Measurements from ENCODE around the gene CT55. TPM values are rescaled to one million over a fixed set of nuclear protein-coding genes. Genes with fewer than 3 reads are reported as not detected.
"Not testable (repeated sequence)": the region's sequence is repeated elsewhere in the genome, so short reads cannot be mapped to it uniquely, and the experiment has no call there.

CT55 gene
- total RNA-seq, 1 donor from 2014 or later = not detected

GRCh38 chrX:135168486-135168885 is 2.7 kb downstream of the CT55 start:
- Mint-ChIP-seq H3K36me3 (ENCODE audit: unreplicated experiment) (no peaks in the 10 kb centered on the region), H3K4me1 (ENCODE audit: unreplicated experiment) (no peaks in the 10 kb centered on the region), H3K27me3 (ENCODE audit: unreplicated experiment) (peaks cover 3% of the 10 kb centered on the region), H3K9me3 (ENCODE audit: unreplicated experiment) (peaks cover 19% of the 10 kb centered on the region), H3K4me3 (ENCODE audit: unreplicated experiment) (no peak overlapping the region), H3K27ac (ENCODE audit: unreplicated experiment) (no peak overlapping the region)
- TF ChIP-seq CTCF (IDR thresholded peaks at IDR 0.05) = no peak
- no peak for DNase-seq (ENCODE audit: extremely low spot score, unreplicated experiment)

GRCh38 chrX:135154688-135155087 is 16.5 kb downstream of the CT55 start:
- DNase-seq (ENCODE audit: extremely low spot score, unreplicated experiment); H3K36me3 Mint-ChIP-seq (ENCODE audit: unreplicated experiment): not testable (repeated sequence)

GRCh38 chrX:135126145-135126544 is 45.1 kb downstream of the CT55 start:
- H3K27ac Mint-ChIP-seq (ENCODE audit: unreplicated experiment); H3K27me3 Mint-ChIP-seq (ENCODE audit: unreplicated experiment); H3K36me3 Mint-ChIP-seq (ENCODE audit: unreplicated experiment); H3K4me3 Mint-ChIP-seq (ENCODE audit: unreplicated experiment); DNase-seq (ENCODE audit: extremely low spot score, unreplicated experiment); H3K9me3 Mint-ChIP-seq (ENCODE audit: unreplicated experiment); H3K4me1 Mint-ChIP-seq (ENCODE audit: unreplicated experiment): not testable (repeated sequence)

More at GRCh38 chrX:135154688-135155087, 16.5 kb downstream of the CT55 start:
- H3K4me1 Mint-ChIP-seq (ENCODE audit: unreplicated experiment); H3K9me3 Mint-ChIP-seq (ENCODE audit: unreplicated experiment); H3K27ac Mint-ChIP-seq (ENCODE audit: unreplicated experiment); H3K4me3 Mint-ChIP-seq (ENCODE audit: unreplicated experiment); H3K27me3 Mint-ChIP-seq (ENCODE audit: unreplicated experiment): not testable (repeated sequence)

- H3K27ac Mint-ChIP-seq (ENCODE audit: unreplicated experiment); H3K9me3 Mint-ChIP-seq (ENCODE audit: unreplicated experiment); H3K4me1 Mint-ChIP-seq (ENCODE audit: unreplicated experiment); H3K4me3 Mint-ChIP-seq (ENCODE audit: unreplicated experiment); H3K27me3 Mint-ChIP-seq (ENCODE audit: unreplicated experiment); H3K36me3 Mint-ChIP-seq (ENCODE audit: unreplicated experiment); DNase-seq (ENCODE audit: extremely low spot score, unreplicated experiment): not testable (repeated sequence)
Measured at GRCh38 chrX:135120056-135120576, 51.1 kb downstream of the CT55 start, which contains the start of gene ETDB. TSS of gene ETDB (minus strand) at chrX:135120526. CDS start at chrX:135119261, 1,265 bp downstream.

GRCh38 chrX:135116064-135116463 is 55.1 kb downstream of the CT55 start:
- not testable (repeated sequence) for H3K4me3 Mint-ChIP-seq (ENCODE audit: unreplicated experiment); H3K9me3 Mint-ChIP-seq (ENCODE audit: unreplicated experiment); DNase-seq (ENCODE audit: extremely low spot score, unreplicated experiment); H3K36me3 Mint-ChIP-seq (ENCODE audit: unreplicated experiment); H3K27me3 Mint-ChIP-seq (ENCODE audit: unreplicated experiment); H3K27ac Mint-ChIP-seq (ENCODE audit: unreplicated experiment); H3K4me1 Mint-ChIP-seq (ENCODE audit: unreplicated experiment)

- H3K27ac Mint-ChIP-seq (ENCODE audit: unreplicated experiment) = no peak overlapping the region
- DNase-seq (ENCODE audit: extremely low spot score, unreplicated experiment) = no peak
- no peaks in the 10 kb centered on the region for H3K36me3 Mint-ChIP-seq (ENCODE audit: unreplicated experiment)
- no peaks in the 10 kb centered on the region for H3K4me1 Mint-ChIP-seq (ENCODE audit: unreplicated experiment)
- no peak overlapping the region for H3K4me3 Mint-ChIP-seq (ENCODE audit: unreplicated experiment)
- no peak for TF ChIP-seq CTCF (IDR thresholded peaks at IDR 0.05)
- peaks cover 5% of the 10 kb centered on the region for H3K27me3 Mint-ChIP-seq (ENCODE audit: unreplicated experiment)
- H3K9me3 Mint-ChIP-seq (ENCODE audit: unreplicated experiment) = peaks cover 7% of the 10 kb centered on the region
Measured at GRCh38 chrX:135114392-135114791, 56.8 kb downstream of the CT55 start.

GRCh38 chrX:135112743-135113142 is 58.5 kb downstream of the CT55 start:
- no peaks in the 10 kb centered on the region for H3K36me3 Mint-ChIP-seq (ENCODE audit: unreplicated experiment)
- no peak for TF ChIP-seq CTCF (IDR thresholded peaks at IDR 0.05)
- H3K9me3 Mint-ChIP-seq (ENCODE audit: unreplicated experiment) = peaks cover 7% of the 10 kb centered on the region
- H3K4me1 Mint-ChIP-seq (ENCODE audit: unreplicated experiment) = no peaks in the 10 kb centered on the region
- DNase-seq (ENCODE audit: extremely low spot score, unreplicated experiment) = no peak
- H3K27ac Mint-ChIP-seq (ENCODE audit: unreplicated experiment) = no peak overlapping the region
- H3K27me3 Mint-ChIP-seq (ENCODE audit: unreplicated experiment) = peaks cover 18% of the 10 kb centered on the region
- H3K4me3 Mint-ChIP-seq (ENCODE audit: unreplicated experiment) = no peak overlapping the region

Measured in osteocyte (in vitro differentiated cells).